GM19395 (cell line): Measurements from ENCODE around the gene TRRAP.
"Not testable (repeated sequence)": the region's sequence is repeated elsewhere in the genome, so short reads cannot be mapped to it uniquely, and the experiment has no call there.

Experiments used
- ATAC-seq: cut with Tn5 transposase; IDR thresholded peaks from one replicate; pipeline ENCODE4 v1.9.1; 2021; ENCODE audit warnings: mild to moderate bottlenecking, moderate library complexity; ENCODE audit not compliant: unreplicated experiment

Gene TRRAP

DNA sequence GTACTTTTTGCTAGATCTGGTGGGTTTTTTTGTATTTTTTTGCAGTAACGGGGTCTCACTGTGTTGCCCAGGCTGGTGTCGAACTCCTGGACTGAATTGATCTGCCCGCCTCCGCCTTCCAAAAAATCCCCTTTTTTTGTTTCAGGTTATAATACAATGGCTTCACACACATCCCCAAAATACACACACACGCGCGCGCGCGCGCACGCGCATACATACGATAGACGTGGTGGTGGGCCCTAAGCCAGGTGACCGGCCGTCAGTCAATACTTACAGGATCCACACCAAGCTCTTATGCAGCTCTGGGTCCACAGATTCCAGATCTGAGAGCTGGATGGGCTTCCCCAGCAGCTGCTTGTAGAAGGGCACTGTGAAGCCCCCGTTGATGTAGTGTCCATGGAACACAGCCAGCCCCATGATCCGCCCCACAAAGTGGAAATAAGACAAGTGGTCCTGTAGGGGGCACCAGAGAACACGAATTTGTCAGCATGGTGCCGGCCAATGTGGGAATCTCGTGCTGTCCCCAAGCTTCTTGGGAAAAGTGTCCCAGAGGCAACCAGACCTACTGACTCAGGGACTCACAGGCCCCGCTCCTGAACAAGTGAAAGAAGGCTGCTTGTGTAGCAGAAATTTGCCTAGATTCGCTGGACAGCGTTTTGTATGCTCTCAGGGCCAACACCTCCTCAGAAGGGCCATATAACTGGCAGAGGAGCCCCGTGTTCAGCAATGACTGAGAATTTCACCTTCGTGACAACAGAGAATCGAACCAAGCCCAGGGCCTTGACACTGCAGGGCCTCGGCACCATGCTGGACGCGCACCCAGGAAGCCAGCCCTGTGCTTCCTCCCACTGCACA, 162.0 kb downstream of the TRRAP start:
- ATAC-seq: no peak

- no peak for ATAC-seq
These were observed 163.2 kb downstream of the TRRAP start for GRCh38 chr7:99041526-99041925.

GRCh38 chr7:99042957-99043356, 164.6 kb downstream of the TRRAP start:
- ATAC-seq: no peak

DNA sequence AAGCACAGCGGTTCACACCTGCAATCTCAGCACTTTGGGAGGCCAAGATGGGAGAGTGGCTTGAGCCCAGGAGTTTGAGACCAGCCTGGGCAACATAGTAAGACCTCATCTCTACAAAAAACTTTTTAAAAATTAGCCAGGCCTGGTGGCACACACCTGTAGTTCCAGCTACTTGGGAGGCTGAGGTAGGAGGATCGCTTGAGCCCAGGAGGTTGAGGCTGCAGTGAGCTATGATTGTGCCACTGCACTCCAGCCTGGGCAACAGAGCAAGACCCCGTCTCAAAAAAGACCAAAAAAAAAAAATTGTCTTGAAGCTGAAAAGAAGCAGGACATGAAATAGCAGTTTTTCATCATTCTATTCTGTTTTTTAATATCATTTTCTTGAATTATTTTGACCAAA, 166.5 kb downstream of the TRRAP start:
- ATAC-seq: not testable (repeated sequence)

- ATAC-seq: not testable (repeated sequence)
These were observed 167.9 kb downstream of the TRRAP start for GRCh38 chr7:99046262-99046661.

GRCh38 chr7:99046722-99047121, 168.4 kb downstream of the TRRAP start:
- no peak for ATAC-seq

DNA sequence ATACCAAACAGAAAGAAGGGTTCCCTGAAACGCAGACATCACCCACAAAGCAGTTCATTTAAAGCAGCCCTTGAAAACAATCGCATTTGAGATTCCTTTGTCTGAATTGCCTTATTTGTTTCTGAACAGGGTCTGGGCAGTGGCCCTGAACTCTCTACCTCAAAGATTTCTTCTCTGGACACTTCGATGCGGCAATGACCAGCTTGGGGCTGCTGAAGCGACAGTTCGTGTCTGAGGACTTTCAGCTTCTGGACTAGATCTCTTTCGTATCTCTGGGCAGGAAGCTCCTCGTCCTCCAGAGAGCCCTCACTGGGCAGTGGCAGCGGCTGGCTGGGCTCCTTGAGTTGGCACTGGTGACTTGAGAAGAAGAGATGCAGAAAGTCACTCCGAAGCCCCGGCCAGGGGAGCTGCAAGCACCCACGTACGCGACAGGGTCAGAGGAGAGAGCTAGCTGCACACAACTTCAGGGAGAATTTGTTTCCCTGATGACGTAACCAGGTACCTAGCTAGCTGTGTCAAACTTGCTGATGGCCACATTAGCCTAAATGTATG, 169.3 kb downstream of the TRRAP start:
- no peak for ATAC-seq

DNA sequence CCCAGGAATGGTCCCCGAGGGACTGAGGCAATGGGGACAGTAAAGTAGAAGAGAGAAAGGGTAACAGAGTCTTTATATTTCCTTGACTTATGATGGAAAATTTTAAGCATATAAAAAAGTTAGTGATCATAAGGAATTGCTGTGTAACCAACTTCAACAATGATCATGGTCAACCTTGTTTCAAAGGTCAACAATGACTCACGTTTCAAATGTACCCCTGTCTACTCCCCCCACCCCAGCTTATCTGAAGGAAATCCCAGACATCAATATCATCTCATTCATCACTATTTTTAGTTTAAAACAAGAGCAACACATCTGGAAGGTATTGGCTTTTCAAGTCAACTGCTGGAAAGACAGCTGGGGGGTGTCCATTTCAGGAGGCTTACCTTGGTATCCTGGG, 172.6 kb downstream of the TRRAP start:
- no peak for ATAC-seq

- no peak for ATAC-seq
These were observed 176.4 kb downstream of the TRRAP start for GRCh38 chr7:99054781-99055180.

GRCh38 chr7:99061001-99061776, 182.9 kb downstream of the TRRAP start:
- no peak for ATAC-seq
